Right renal cortex interstitium (tissue), 3 donors: Measurements from ENCODE around the gene ARHGAP22. TPM values are rescaled to one million over a fixed set of nuclear protein-coding genes. Genes with fewer than 3 reads are reported as not detected.
"Not testable (repeated sequence)": the region's sequence is repeated elsewhere in the genome, so short reads cannot be mapped to it uniquely, and the experiment has no call there.

Experiments used
- DNase-seq, 3 donors: peaks; one replicate each; pipeline ENCODE4 v3.0.0-alpha.2; 2013; ENCODE audit warnings: low read depth in 3 of 3, low spot score in 2 of 3
- polyA plus RNA-seq, 3 donors: library from polyadenylated mRNA; unstranded; fragments of 120-200 nt; gene quantifications; one replicate each; pipeline ENCODE4 v1.2.1, GENCODE V29; 2013; ENCODE audit not compliant: insufficient read length in 3 of 3

ARHGAP22 gene, protein sequence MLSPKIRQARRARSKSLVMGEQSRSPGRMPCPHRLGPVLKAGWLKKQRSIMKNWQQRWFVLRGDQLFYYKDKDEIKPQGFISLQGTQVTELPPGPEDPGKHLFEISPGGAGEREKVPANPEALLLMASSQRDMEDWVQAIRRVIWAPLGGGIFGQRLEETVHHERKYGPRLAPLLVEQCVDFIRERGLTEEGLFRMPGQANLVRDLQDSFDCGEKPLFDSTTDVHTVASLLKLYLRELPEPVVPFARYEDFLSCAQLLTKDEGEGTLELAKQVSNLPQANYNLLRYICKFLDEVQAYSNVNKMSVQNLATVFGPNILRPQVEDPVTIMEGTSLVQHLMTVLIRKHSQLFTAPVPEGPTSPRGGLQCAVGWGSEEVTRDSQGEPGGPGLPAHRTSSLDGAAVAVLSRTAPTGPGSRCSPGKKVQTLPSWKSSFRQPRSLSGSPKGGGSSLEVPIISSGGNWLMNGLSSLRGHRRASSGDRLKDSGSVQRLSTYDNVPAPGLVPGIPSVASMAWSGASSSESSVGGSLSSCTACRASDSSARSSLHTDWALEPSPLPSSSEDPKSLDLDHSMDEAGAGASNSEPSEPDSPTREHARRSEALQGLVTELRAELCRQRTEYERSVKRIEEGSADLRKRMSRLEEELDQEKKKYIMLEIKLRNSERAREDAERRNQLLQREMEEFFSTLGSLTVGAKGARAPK
- polyA plus RNA-seq: 1 to 10 TPM; 1.1 to 1.7 (median 1.1) TPM

DNA sequence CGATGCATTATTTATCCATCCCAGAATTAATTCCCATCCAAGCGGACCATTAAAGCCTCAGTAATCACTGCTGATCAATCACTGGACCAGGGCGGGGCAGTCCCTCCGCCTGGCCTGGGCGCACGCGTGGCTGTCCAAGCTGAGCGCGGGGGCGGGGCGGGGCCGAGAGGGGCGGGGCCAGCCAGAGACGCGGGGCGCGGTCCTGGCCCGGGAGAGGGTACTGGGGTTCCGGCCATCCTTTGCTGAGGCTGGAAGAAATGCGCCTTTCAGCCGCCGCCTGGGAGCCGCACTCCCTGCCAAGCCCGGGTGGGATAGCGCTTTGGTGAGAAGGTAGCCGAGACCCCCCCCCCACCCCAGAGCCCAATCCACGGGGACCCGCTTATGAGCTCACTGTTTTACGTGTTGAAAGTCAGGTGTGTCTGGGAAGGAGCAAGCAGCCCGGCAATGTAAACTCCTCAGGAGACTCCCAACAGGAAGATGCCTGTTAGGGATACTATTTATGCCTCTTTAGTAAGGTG, at the start of gene ARHGAP22:
TSS of gene ARHGAP22 (minus strand) at position 83 of the 518 bp plus-strand sequence. CDS start 277 bp downstream, outside the sequence.
- DNase-seq: no peak

DNA sequence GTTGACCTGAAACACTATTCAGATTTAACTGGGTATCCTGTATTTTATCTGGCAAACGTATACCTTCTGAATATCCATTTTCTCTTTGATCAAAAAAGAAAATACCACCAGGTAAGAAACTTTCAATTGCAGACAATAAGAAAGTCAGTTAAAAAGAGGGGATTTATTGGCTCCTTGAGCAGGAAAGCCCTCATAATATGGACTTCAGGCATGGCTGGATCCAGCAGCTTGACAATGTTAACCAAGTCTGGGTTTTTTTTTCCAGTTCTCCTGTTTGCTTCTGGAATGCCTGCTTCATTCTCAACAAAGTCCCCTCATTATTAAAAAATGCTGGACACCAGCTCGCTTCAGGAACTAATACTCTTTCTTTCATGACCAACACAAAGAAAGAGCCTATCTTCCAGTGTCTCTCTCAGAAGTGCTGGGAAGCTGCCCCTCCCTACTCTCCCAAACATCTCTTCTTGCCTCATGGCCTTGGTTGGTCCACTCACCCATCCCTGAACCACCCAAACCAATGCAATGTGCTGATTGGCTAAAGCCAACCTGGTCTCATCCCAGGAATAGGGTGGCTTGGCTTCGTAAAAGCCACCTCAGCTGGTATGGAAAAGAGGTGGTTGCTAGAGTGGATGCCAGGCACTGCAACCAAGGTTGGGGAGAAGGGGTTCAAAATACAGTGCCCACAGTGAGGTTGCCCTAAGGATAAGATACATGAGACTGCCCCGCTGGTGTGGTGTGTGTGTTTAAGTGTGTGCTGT, 49.2 kb upstream of the ARHGAP22 start:
- no peak for DNase-seq

- no peak for DNase-seq
These were observed 48.5 kb upstream of the ARHGAP22 start for GRCh38 chr10:48653347-48653746.

DNA sequence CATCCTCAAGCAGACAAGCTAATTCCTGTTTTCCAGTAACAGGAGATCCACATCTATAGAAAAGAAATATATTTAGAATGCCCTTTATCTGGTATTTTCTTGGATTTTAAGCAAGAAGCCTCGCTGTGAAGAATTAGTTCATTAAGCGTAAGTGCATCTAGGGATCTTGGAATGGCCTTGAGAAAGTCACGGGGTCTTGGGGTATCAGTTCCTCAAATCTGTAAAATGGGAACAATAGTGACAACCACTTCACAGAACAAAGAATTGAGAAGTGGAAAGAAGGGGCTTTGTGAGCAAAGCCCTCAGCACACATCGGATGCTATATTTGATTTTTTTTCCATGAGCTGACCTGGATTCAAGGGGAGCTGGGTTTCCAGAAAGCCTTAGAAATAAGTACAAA, 47.5 kb upstream of the ARHGAP22 start:
- no peak for DNase-seq

GRCh38 chr10:48651839-48652238, 47.0 kb upstream of the ARHGAP22 start:
- DNase-seq: no peak

- DNase-seq: no peak
These were observed 46.4 kb upstream of the ARHGAP22 start for GRCh38 chr10:48651293-48651692.

DNA sequence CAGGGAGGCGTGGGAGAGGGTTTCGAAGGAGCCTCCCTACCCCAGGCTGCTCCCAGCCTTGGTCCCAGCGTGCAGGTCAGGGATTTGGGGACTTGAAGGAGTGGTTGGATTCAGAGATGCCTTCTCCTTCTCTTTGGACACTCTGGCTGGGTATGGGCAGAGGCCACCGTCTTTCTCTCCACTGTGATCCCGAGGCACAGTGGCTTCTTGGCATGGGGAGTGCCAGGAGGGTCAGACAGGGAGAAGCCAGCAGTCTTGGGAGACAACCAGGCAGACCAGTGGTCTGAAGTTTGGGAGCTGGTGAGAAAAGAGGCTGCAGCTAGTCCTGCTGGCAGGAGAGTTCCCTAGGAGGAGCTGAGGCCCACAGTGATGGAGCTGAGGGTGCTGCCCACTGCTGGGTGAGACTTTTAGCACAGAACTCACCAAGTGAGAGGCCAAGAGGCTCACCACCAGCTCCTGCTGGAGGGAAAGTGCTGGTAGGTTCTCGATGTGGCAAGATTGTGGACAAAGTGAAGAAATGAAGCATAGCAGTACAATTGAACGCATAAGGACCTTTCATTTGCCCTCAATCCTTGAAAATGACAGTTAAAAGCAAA, 44.6 kb upstream of the ARHGAP22 start:
- no peak for DNase-seq

- no peak for DNase-seq
These were observed 43.5 kb upstream of the ARHGAP22 start for GRCh38 chr10:48648172-48648942.

GRCh38 chr10:48647073-48647472, 42.2 kb upstream of the ARHGAP22 start:
- not testable (repeated sequence) for DNase-seq

- DNase-seq: no peak
These were observed 40.7 kb upstream of the ARHGAP22 start for GRCh38 chr10:48645600-48645999.

DNA sequence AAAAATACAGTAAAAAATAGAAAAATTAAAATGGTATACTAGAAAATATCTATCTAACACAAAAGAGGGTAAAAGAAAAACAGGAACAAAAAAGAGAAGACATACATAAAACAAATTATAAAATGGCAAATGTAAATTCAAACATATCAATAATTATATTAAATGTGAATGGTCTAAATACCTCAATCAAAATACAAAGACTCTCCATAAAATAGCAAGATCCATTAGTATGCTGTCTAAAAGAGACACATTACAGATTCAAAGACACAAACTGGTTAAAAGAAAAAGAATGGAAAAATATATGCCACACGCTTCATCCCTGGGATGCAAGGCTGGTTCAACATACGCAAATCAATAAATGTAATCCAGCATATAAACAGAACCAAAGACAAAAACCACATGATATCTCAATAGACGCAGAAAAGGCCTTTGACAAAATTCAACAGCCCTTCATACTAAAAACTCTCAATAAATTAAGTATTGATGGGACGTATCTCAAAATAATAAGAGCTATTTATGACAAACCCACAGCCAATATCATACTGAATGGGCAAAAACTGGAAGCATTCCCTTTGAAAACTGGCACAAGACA, 36.3 kb upstream of the ARHGAP22 start:
- DNase-seq: not testable (repeated sequence)

- no peak for DNase-seq
These were observed 35.5 kb upstream of the ARHGAP22 start for GRCh38 chr10:48640326-48640725.

- DNase-seq: no peak
These were observed 34.8 kb upstream of the ARHGAP22 start for GRCh38 chr10:48639632-48640031.

DNA sequence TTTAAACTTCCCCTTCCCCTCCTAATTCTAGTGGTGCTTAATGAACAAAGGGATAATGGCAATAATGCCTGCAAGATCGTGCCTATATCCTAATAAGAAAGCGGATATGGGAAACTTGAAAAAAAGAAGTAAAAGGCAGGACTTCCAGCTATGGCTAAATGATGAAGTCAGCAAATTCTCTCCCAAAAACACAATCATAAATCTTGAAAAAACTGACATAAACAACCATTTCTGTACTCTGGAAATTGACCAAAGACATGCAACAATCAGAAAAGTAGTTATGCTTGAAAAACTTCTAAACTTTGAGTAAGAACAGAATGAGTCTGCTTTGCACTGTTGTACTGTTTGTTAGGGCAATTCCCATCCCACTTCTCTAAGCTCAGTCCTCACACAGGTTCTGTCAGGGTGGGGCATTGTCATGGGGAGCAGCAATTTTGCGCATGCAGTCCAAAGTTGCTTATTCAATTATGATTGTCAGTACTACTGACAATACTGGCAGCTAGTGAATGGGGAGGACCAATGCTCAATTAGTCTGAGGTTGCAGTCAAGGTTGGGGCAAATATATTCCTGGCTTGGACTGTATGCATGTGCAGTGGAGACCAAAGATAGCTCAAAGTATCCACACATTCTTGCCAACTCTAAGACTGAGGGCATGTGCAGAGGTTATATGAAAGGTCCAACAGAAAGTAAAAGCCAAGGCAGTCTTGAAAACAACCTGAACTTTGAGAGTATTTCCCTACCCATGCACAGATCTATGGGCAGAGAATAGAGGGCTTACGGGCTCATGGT, 34.1 kb upstream of the ARHGAP22 start:
- no peak for DNase-seq

DNA sequence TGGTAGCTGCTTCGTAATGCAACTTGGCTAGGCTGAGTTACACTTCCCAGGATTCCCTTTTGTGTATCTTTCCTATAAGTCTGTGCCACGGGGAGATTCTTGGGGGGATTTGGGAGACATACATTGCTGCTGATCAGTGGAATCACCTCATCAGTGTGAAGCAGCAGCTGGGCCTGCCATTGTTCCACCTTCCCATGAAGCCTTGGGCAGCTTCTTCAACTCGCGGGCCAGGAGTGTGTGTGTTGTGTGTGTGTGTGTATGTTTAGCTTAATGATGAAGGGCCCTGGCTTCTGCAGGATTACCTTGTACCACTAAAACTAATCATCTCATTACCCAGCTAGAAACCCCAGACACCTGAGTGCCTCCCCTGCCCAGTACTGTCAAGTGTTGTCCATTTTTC, 33.3 kb upstream of the ARHGAP22 start:
- DNase-seq: no peak

DNA sequence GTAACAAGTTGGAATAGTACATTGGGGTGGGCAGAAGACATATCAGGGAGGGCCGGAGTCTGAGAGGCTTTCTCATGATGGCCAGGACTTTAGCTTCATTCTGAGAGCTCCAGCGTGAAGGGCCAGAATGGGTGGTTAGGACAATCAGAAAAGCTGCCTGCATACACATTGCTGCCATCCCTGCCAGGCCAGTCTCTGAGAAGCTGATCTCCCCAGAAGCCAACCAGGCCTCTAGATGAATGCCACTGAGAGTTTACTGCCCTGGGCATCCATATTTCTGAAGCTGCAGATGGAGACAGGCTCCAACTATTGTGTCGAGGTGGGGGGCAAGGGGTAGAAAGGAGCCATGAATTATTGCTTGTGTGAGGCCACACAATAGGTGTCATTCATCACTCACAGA, 32.0 kb upstream of the ARHGAP22 start:
- DNase-seq: no peak

DNA sequence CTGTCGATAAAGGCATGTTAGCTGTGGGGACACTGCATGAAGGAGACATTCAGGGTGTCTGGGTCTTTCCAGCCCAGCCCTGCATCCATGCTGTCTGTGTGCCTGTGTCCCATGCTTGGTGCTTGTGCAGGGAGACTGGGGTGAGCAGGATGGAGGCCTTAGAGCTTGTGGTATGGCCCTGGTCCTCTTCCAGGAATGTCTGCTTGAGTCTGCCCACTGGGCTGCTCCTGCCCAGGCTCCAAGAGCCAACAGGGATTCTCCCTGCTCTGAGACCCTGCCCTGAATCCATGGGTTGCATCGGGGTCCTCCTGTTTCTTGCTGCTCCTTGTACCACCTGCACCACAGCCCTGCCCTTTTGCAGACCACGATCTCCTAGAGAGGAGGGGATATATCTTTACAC, 31.4 kb upstream of the ARHGAP22 start:
- no peak for DNase-seq

DNA sequence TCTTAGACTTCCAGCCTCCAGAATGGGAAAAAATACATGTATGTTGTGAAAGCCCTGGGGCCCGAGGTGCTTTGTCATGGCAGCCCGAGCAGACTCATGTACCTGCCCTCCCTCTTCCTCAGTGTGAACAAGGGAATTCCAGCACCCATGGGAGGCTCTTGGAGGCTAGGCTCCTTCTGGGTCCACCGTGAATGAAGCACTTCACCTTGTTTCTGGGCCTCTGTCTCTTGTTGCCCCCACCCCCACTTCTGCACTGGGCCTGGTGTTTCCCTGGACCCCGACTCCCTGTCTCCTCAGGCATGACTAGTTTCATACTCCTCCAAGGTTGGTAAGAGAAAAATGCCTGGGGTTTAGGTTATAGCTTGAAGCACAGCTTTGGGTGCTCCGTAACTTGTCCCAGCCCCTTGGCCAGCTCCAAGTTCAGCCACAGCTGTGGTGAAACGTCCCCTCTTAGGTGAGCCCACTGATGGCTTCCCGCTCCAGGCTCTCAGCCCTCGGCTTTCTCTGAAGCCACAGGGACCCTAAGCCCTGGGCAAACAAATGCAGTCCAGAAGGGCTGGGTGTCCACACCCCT, 30.2 kb upstream of the ARHGAP22 start:
- DNase-seq: no peak
